Measurements from ENCODE around the gene PLG.
"Not testable (repeated sequence)": the region's sequence is repeated elsewhere in the genome, so short reads cannot be mapped to it uniquely, and the experiment has no call there.

Gene PLG

DNA sequence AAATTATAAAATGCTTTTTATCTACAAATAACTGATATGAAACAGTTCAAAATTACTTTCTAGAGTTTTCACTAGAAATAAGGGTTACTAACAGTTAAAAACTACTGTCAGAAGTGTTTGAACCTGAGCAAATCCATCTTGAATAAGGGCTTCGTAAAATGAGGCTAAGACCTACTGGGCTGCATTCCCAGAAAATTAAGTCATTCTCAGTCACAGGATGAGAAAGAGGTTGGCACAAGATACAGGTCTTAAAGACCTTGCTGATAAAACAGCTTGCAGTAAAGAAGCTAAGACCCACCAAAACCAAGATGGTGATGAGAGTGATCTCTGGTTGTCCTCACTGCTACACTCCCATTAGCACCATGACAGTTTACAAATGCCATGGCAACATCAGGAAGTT is 93.7 kb downstream of the PLG start:
- TF ChIP-seq, protein P1, sequence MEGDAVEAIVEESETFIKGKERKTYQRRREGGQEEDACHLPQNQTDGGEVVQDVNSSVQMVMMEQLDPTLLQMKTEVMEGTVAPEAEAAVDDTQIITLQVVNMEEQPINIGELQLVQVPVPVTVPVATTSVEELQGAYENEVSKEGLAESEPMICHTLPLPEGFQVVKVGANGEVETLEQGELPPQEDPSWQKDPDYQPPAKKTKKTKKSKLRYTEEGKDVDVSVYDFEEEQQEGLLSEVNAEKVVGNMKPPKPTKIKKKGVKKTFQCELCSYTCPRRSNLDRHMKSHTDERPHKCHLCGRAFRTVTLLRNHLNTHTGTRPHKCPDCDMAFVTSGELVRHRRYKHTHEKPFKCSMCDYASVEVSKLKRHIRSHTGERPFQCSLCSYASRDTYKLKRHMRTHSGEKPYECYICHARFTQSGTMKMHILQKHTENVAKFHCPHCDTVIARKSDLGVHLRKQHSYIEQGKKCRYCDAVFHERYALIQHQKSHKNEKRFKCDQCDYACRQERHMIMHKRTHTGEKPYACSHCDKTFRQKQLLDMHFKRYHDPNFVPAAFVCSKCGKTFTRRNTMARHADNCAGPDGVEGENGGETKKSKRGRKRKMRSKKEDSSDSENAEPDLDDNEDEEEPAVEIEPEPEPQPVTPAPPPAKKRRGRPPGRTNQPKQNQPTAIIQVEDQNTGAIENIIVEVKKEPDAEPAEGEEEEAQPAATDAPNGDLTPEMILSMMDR (IDR thresholded peaks at IDR 0.05; ENCODE audit: low read depth, low read length): no peak
- no peak for DNase-seq (ENCODE audit: extremely low read depth, low read depth)

DNA sequence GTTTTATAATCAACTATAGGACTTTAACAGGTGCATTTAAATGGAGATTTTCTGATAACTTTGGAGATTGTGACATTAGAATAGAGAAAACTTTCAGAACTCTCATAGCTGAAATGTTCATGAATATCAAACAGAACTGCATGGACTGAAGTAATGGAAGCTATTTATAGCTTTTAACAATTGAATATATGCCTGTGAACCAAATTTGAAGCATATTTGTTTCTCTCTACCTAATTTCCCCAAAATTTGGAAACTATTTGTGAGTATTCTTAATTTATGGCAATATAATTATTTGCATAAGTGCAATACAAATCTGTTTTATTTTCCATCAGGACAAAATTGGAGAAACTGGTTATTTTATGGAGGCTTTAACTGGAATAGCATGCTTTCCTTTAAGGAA is 96.6 kb downstream of the PLG start:
- TF ChIP-seq, protein P1 (IDR thresholded peaks at IDR 0.05; ENCODE audit: low read depth, low read length): no peak
- no peak for DNase-seq (ENCODE audit: extremely low read depth, low read depth)

DNA sequence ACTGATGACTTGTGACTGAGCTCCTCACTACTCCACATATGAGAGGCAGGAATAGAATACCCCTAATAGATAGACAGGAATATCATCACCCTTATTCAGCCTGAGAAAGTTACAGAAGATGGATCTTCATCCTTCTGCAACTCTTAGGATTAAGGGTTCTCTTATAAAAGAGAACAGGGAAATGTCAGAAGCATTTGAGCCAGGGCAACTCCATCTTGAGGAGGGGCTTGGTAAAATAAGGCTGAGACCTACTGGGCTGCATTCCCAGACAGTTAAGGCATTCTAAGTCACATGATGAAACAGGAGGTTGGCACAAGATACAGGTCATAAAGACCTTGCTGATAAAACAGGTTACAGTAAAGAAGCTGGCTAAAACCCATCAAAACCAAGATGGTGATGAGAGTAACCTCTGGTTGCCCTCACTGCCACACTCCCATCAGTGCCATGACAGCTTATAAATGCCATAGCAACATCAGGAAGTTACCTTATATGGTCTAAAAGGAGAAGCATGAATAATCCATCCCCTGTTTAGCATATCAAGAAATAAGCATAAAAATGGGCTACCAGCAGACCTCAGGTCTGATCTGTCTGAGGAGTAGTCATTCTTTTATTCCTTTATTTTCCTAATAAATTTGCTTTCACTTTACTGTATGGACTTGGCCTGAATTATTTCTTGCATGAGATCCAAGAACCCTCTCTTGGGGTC is 97.9 kb downstream of the PLG start:
- TF ChIP-seq, protein P1 (IDR thresholded peaks at IDR 0.05; ENCODE audit: low read depth, low read length): no peak

DNA sequence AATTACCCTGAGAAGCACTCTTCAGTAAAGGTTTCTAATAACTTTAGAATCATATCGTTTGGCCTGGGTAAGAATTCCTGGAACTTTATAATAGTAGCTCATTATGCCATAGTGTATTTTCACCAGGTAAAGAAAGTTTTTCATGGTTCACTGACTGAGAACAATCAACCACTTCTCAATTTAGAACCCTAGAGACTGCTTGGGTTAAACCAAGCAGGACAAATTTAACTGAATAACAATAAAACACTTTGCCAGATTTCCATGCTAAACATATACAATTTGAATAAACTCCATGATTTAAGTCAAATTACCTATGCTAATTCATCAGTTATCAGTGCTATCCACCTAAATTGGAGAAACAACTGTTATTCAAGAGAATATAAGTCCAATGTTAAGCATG is 99.4 kb downstream of the PLG start:
- DNase-seq (ENCODE audit: extremely low read depth, low read depth): no peak
- TF ChIP-seq, protein P1 (IDR thresholded peaks at IDR 0.05; ENCODE audit: low read depth, low read length): no peak

More for the DNA sequence above, 97.9 kb downstream of the PLG start:
- no peak for DNase-seq (ENCODE audit: extremely low read depth, low read depth)

DNA sequence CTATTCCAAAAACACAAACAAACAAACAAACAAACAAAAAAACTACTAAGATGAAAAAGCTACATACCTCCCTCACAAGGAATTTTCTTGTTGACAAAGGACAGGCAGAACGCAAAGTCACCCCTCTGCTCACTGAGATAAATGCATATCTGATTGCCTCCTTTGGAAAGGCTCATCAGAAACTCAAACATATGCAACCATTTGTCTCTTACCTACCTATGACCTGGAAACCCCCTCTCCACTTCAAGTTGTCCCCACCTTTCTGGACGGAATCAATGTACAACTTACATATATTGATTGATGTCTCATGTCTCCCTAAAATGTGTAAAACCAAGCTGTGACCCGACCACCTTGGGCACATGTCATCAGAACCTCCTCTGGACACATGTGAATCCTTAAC is 100.0 kb downstream of the PLG start:
- DNase-seq (ENCODE audit: extremely low read depth, low read depth): not testable (repeated sequence)

All from AG09319 (cell line).